DMS153 treated with DMSO at 0.1 percent for 48 hours (cell line): Measurements from ENCODE around the gene TAB3.

ENCODE experiments used
- DNase-seq: peaks from one replicate; lab custom pipeline; 2025; ENCODE audit not compliant: unreplicated experiment; lab: John Stamatoyannopoulos, UW

Gene TAB3

GRCh38 chrX:30779453-30780030 is 109.5 kb downstream of the TAB3 start:
- DNase-seq = no peak

- DNase-seq = no peak
These were observed 111.5 kb downstream of the TAB3 start for GRCh38 chrX:30777575-30777974.
